CD4-positive, alpha-beta memory T cell (primary cell): ENCODE data around the gene CDX2. TPM values are rescaled to one million over a fixed set of nuclear protein-coding genes. Genes with fewer than 3 reads are reported as not detected.
A peak's percentile ranks its signal among the peaks of the same experiment; 100 is the strongest.

Experiments
- CTCF ChIA-PET: fragments of 350-600 bp; sonication (Branson Sonifier 250); formaldehyde crosslinking; loops from one replicate; lab custom pipeline; 2021; ENCODE audit warnings: inconsistent platforms; ENCODE audit not compliant: partially characterized antibody; lab: Charles Lee
- POLR2A ChIA-PET: fragments of 350-600 bp; sonication (Branson Sonifier 250); formaldehyde crosslinking; loops from one replicate; lab custom pipeline; 2021; ENCODE audit not compliant: partially characterized antibody; lab: Charles Lee
- DNase-seq, 5 donors: peaks; one replicate each; pipeline versions ENCODE4 v3.0.0 to v3.0.0-alpha.2; 2020 to 2022; ENCODE audit warnings: mixed read lengths in 1 of 5
- H3K27ac ChIP-seq: one replicate; pipeline ENCODE4 v1.7.0; 2013; ENCODE audit warnings: low read depth, low read length
- H3K27me3 ChIP-seq: 2 replicates; pipeline ENCODE4 v1.7.0; 2013; ENCODE audit warnings: mild to moderate bottlenecking, low read length, moderate library complexity; ENCODE audit not compliant: insufficient read depth
- H3K36me3 ChIP-seq: 2 replicates; pipeline ENCODE4 v1.7.0; 2013; ENCODE audit warnings: mild to moderate bottlenecking, low read length, moderate library complexity; ENCODE audit not compliant: insufficient read depth
- H3K4me1 ChIP-seq: 2 replicates; pipeline ENCODE4 v1.7.0; 2013; ENCODE audit warnings: mild to moderate bottlenecking, low read length, moderate library complexity; ENCODE audit not compliant: insufficient read depth
- H3K4me3 ChIP-seq, 2 donors: one replicate each; pipeline ENCODE4 v1.7.0; 2013; ENCODE audit warnings: low read length in 2 of 2, mild to moderate bottlenecking in 1 of 2
- H3K9me3 ChIP-seq, 2 donors: one replicate each; pipeline ENCODE4 v1.7.0; 2013; ENCODE audit warnings: low read length in 2 of 2, control low read depth in 1 of 2; ENCODE audit not compliant: control insufficient read depth in 1 of 2
- H3K27ac Mint-ChIP-seq, 7 donors: one replicate each; pipeline ENCODE4 v1.8.0; 2020 to 2021; ENCODE audit warnings: mixed read lengths in 7 of 7, mild to moderate bottlenecking in 6 of 7, inconsistent platforms in 3 of 7, moderate library complexity in 3 of 7
- H3K27me3 Mint-ChIP-seq, 2 donors: one replicate each; pipeline ENCODE4 v1.8.0; 2020 to 2021; ENCODE audit warnings: mixed read lengths in 2 of 2
- H3K36me3 Mint-ChIP-seq, 2 donors: one replicate each; pipeline ENCODE4 v1.8.0; 2020 to 2021; ENCODE audit warnings: mixed read lengths in 2 of 2, inconsistent platforms in 1 of 2, mild to moderate bottlenecking in 1 of 2
- H3K4me1 Mint-ChIP-seq, 4 donors: one replicate each; pipeline ENCODE4 v1.8.0; 2020 to 2021; ENCODE audit warnings: mixed read lengths in 4 of 4, mild to moderate bottlenecking in 1 of 4
- H3K4me3 Mint-ChIP-seq, 8 donors: one replicate each; pipeline ENCODE4 v1.8.0; 2020 to 2021; ENCODE audit warnings: mixed read lengths in 8 of 8, mild to moderate bottlenecking in 7 of 8, moderate library complexity in 6 of 8, inconsistent platforms in 3 of 8
- H3K9me3 Mint-ChIP-seq, 8 donors: one replicate each; pipeline ENCODE4 v1.8.0; 2020 to 2021; ENCODE audit warnings: mixed read lengths in 8 of 8, mild to moderate bottlenecking in 5 of 8, inconsistent platforms in 3 of 8, moderate library complexity in 1 of 8
- intact Hi-C: fragments of 100-400 bp; cut with micrococcal nuclease; formaldehyde crosslinking; loops from one replicate; pipeline ENCODE4 v1.15.1; 2023
- polyA plus RNA-seq, 2 donors: library from polyadenylated mRNA; unstranded; fragments of 300-500 nt; fragmentation: Illumina TruSeq; gene quantifications; one replicate each; pipeline ENCODE4 v1.2.3, GENCODE V29; 2021
- total RNA-seq, 2 experiments: library from RNA; stranded (reverse); gene quantifications; one replicate each; pipeline ENCODE4 v1.2.3, GENCODE V29; 2021

Gene CDX2
- total and polyA plus RNA-seq, 4 experiments from 2014 or later, result not detected

GRCh38 chr13:27967736-27968315, 1.3 kb downstream of the CDX2 start:
- no peak for DNase-seq
- ChIA-PET CTCF (interaction anchor here (1.5 kb wide), 1 partner anchor 138 kb away, joined by 3 read pairs; no protein-coding TSS in a partner anchor), POLR2A (no interaction called here)
- Mint-ChIP-seq H3K27me3 (peaks cover 63% of the 10 kb centered on the region in 2 donors), H3K4me1 (peaks cover 8 to 46% (median 18%) of the 10 kb centered on the region in 4 donors), H3K36me3 (no peaks in the 10 kb centered on the region), H3K27ac (no peak overlapping the region), H3K9me3 (peaks cover 0 to 1% (median 0%) of the 10 kb centered on the region in 8 donors), H3K4me3 (peak overlapping the region in 4 of 8 donors; percentile 40 to 70 (median 52))
- H3K4me1 ChIP-seq, result peaks cover 5% of the 10 kb centered on the region
- peaks cover 33% of the 10 kb centered on the region for H3K27me3 ChIP-seq
- no peaks in the 10 kb centered on the region for H3K9me3 ChIP-seq
- H3K4me3 ChIP-seq, result no peak overlapping the region
- H3K36me3 ChIP-seq, result no peaks in the 10 kb centered on the region
- no peak overlapping the region for H3K27ac ChIP-seq
- intact Hi-C loops, result no loop called here

- peaks cover 0 to 1% (median 0%) of the 10 kb centered on the region in 8 donors for H3K9me3 Mint-ChIP-seq
- POLR2A ChIA-PET, result no interaction called here
- H3K4me3 ChIP-seq, result no peak overlapping the region
- peaks cover 8 to 46% (median 18%) of the 10 kb centered on the region in 4 donors for H3K4me1 Mint-ChIP-seq
- H3K36me3 ChIP-seq, result no peaks in the 10 kb centered on the region
- DNase-seq, result no peak
- CTCF ChIA-PET, result interaction anchor here (1.5 kb wide), 1 partner anchor 137 kb away, joined by 3 read pairs; no protein-coding TSS in a partner anchor
- no peak overlapping the region for H3K27ac ChIP-seq
- H3K36me3 Mint-ChIP-seq, result no peaks in the 10 kb centered on the region
- H3K27me3 ChIP-seq, result peaks cover 29% of the 10 kb centered on the region
- peaks cover 5% of the 10 kb centered on the region for H3K4me1 ChIP-seq
- no peak overlapping the region for H3K27ac Mint-ChIP-seq
- H3K27me3 Mint-ChIP-seq, result peaks cover 61 to 63% of the 10 kb centered on the region in 2 donors
- H3K9me3 ChIP-seq, result no peaks in the 10 kb centered on the region
- peak overlapping the region in 6 of 8 donors; percentile 21 to 70 (median 34) for H3K4me3 Mint-ChIP-seq
- intact Hi-C loops, result no loop called here
Measured at GRCh38 chr13:27967203-27967735, 1.8 kb downstream of the CDX2 start.

DNA sequence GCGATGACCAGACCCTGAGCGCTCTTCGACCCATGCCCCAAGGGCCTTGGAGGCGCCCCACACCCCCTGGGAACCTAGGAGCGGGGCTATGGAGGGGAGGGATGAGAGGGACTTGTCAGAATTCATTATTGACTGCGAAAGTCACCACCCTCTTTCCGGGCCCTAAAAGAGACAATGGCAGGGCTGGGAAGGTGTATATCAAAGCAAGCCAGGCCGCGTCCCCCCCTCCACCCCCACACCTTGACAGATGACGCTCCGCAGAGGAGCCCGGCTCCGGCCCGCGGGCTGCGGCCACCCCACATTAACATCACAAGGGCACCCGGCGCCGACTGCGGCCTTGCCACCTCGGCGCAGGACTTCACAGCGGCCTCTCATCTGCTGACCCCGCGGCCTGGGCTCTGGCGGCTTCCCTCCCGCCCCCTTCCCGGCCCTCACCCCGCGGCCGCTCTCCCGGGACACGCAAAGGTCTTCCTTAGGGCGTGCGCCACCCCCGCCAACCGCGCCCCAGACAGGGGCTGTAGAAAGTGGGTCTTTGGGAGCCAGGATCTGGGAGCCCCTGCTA, 2.4 kb downstream of the CDX2 start:
- Histone ChIP-seq H3K27me3 (peaks cover 24% of the 10 kb centered on the region), H3K27ac (no peak overlapping the region), H3K9me3 (no peaks in the 10 kb centered on the region), H3K4me1 (peaks cover 5% of the 10 kb centered on the region), H3K36me3 (no peaks in the 10 kb centered on the region), H3K4me3 (no peak overlapping the region)
- CTCF ChIA-PET, result no interaction called here
- POLR2A ChIA-PET, result no interaction called here
- intact Hi-C loops, result no loop called here
- no peak overlapping the region for H3K27ac Mint-ChIP-seq
- peaks cover 8 to 46% (median 21%) of the 10 kb centered on the region in 4 donors for H3K4me1 Mint-ChIP-seq
- H3K36me3 Mint-ChIP-seq, result no peaks in the 10 kb centered on the region
- peaks cover 64 to 65% of the 10 kb centered on the region in 2 donors for H3K27me3 Mint-ChIP-seq
- peaks cover 0 to 1% (median 0%) of the 10 kb centered on the region in 8 donors for H3K9me3 Mint-ChIP-seq
- DNase-seq, result no peak
- H3K4me3 Mint-ChIP-seq, result no peak overlapping the region

GRCh38 chr13:27965740-27966640, 3.1 kb downstream of the CDX2 start:
- peaks cover 24% of the 10 kb centered on the region for H3K27me3 ChIP-seq
- intact Hi-C loops, result no loop called here
- CTCF ChIA-PET, result no interaction called here

GRCh38 chr13:27965343-27965739, 3.8 kb downstream of the CDX2 start:
- no peak overlapping the region for H3K27ac ChIP-seq
- CTCF ChIA-PET, result interaction anchor here (1.0 to 1.3 kb wide), 2 partner anchors 12 to 139 kb away, joined by 3 read pairs; no protein-coding TSS in a partner anchor
- H3K4me1 Mint-ChIP-seq, result peaks cover 10 to 41% (median 22%) of the 10 kb centered on the region in 4 donors

More at GRCh38 chr13:27965740-27966640, 3.1 kb downstream of the CDX2 start:
- peaks cover 10 to 42% (median 23%) of the 10 kb centered on the region in 4 donors for H3K4me1 Mint-ChIP-seq
- H3K27ac Mint-ChIP-seq, result no peak overlapping the region
- H3K27me3 Mint-ChIP-seq, result peaks cover 60 to 62% of the 10 kb centered on the region in 2 donors
- H3K27ac ChIP-seq, result no peak overlapping the region
- no peak overlapping the region for H3K4me3 ChIP-seq
- H3K4me3 Mint-ChIP-seq, result peak overlapping the region in 2 of 8 donors; percentile 20 to 36
- H3K4me1 ChIP-seq, result peaks cover 8% of the 10 kb centered on the region
- no peaks in the 10 kb centered on the region for H3K36me3 ChIP-seq
- POLR2A ChIA-PET, result no interaction called here
- no peaks in the 10 kb centered on the region for H3K36me3 Mint-ChIP-seq
- no peaks in the 10 kb centered on the region for H3K9me3 Mint-ChIP-seq
- no peak for DNase-seq
- H3K9me3 ChIP-seq, result no peaks in the 10 kb centered on the region

GRCh38 chr13:27964741-27965323, 4.3 kb downstream of the CDX2 start:
- Histone ChIP-seq H3K27me3 (peaks cover 30% of the 10 kb centered on the region), H3K27ac (no peak overlapping the region), H3K4me1 (peaks cover 18% of the 10 kb centered on the region), H3K36me3 (no peaks in the 10 kb centered on the region), H3K4me3 (no peak overlapping the region), H3K9me3 (no peaks in the 10 kb centered on the region)
- H3K36me3 Mint-ChIP-seq, result no peaks in the 10 kb centered on the region
- CTCF ChIA-PET, result interaction anchor here (0.9 to 1.3 kb wide), 3 partner anchors 11 to 138 kb away, joined by 3 read pairs; partner anchors contain the start of gene URAD
- intact Hi-C loops, result no loop called here
- H3K4me3 Mint-ChIP-seq, result peak overlapping the region in 1 of 8 donors; percentile 8
- H3K27ac Mint-ChIP-seq, result no peak overlapping the region
- peaks cover 9 to 46% (median 24%) of the 10 kb centered on the region in 4 donors for H3K4me1 Mint-ChIP-seq
- no peaks in the 10 kb centered on the region for H3K9me3 Mint-ChIP-seq
- POLR2A ChIA-PET, result no interaction called here
- DNase-seq, result no peak
- H3K27me3 Mint-ChIP-seq, result peaks cover 59% of the 10 kb centered on the region in 2 donors

More at GRCh38 chr13:27965343-27965739, 3.8 kb downstream of the CDX2 start:
- H3K36me3 Mint-ChIP-seq, result no peaks in the 10 kb centered on the region
- H3K27ac Mint-ChIP-seq, result no peak overlapping the region
- H3K27me3 Mint-ChIP-seq, result peaks cover 56 to 58% of the 10 kb centered on the region in 2 donors
- Histone ChIP-seq H3K4me1 (peaks cover 14% of the 10 kb centered on the region), H3K9me3 (no peaks in the 10 kb centered on the region), H3K36me3 (no peaks in the 10 kb centered on the region), H3K27me3 (peaks cover 28% of the 10 kb centered on the region), H3K4me3 (no peak overlapping the region)
- DNase-seq, result no peak
- H3K9me3 Mint-ChIP-seq, result no peaks in the 10 kb centered on the region
- peak overlapping the region in 1 of 8 donors; percentile 8 for H3K4me3 Mint-ChIP-seq
- intact Hi-C loops, result no loop called here
- POLR2A ChIA-PET, result no interaction called here
